IgD-negative memory B cell (primary cell): Measurements from ENCODE around the gene CAMK1G. TPM values are rescaled to one million over a fixed set of nuclear protein-coding genes. Genes with fewer than 3 reads are reported as not detected.

ENCODE experiments used
- H3K27ac Mint-ChIP-seq, 3 donors: one replicate each; pipeline ENCODE4 v1.8.0; 2020 to 2022; ENCODE audit warnings: mild to moderate bottlenecking in 3 of 3, mixed read lengths in 3 of 3, moderate library complexity in 1 of 3
- H3K27me3 Mint-ChIP-seq: one replicate; pipeline ENCODE4 v1.8.0; 2021; ENCODE audit warnings: mixed read lengths
- H3K36me3 Mint-ChIP-seq: one replicate; pipeline ENCODE4 v1.8.0; 2020; ENCODE audit warnings: mild to moderate bottlenecking, mixed read lengths
- H3K4me1 Mint-ChIP-seq, 3 donors: one replicate each; pipeline ENCODE4 v1.8.0; 2020 to 2022; ENCODE audit warnings: mixed read lengths in 3 of 3, mild to moderate bottlenecking in 1 of 3
- H3K4me3 Mint-ChIP-seq, 4 donors: one replicate each; pipeline ENCODE4 v1.8.0; 2020 to 2022; ENCODE audit warnings: mild to moderate bottlenecking in 4 of 4, mixed read lengths in 4 of 4, moderate library complexity in 3 of 4
- H3K9me3 Mint-ChIP-seq, 3 donors: one replicate each; pipeline ENCODE4 v1.8.0; 2020 to 2021; ENCODE audit warnings: mixed read lengths in 3 of 3, mild to moderate bottlenecking in 1 of 3
- polyA plus RNA-seq: library from polyadenylated mRNA; unstranded; fragments of 300-500 nt; fragmentation: Illumina TruSeq; gene quantifications from one replicate; pipeline ENCODE4 v1.2.3, GENCODE V29; 2021

CAMK1G gene
- polyA plus RNA-seq, 1 donor from 2014 or later = not detected

GRCh38 chr1:209648346-209648745, 64.8 kb downstream of the CAMK1G start:
- H3K9me3 Mint-ChIP-seq = no peaks in the 10 kb centered on the region
- H3K27me3 Mint-ChIP-seq = no peaks in the 10 kb centered on the region
- H3K36me3 Mint-ChIP-seq = no peaks in the 10 kb centered on the region
- no peak overlapping the region for H3K27ac Mint-ChIP-seq
- peaks cover 0 to 3% (median 2%) of the 10 kb centered on the region in 3 donors for H3K4me1 Mint-ChIP-seq
- H3K4me3 Mint-ChIP-seq = no peak overlapping the region

GRCh38 chr1:209648931-209649776, 65.6 kb downstream of the CAMK1G start:
- Mint-ChIP-seq H3K4me1 (peaks cover 0 to 3% (median 0%) of the 10 kb centered on the region in 3 donors), H3K36me3 (no peaks in the 10 kb centered on the region), H3K4me3 (no peak overlapping the region), H3K27ac (no peak overlapping the region), H3K9me3 (no peaks in the 10 kb centered on the region), H3K27me3 (no peaks in the 10 kb centered on the region)

GRCh38 chr1:209650454-209650853, 66.9 kb downstream of the CAMK1G start:
- Mint-ChIP-seq H3K36me3 (no peaks in the 10 kb centered on the region), H3K27ac (no peak overlapping the region), H3K27me3 (peaks cover under 1% of the 10 kb centered on the region), H3K4me1 (peaks cover 0 to 3% (median 0%) of the 10 kb centered on the region in 3 donors), H3K4me3 (no peak overlapping the region), H3K9me3 (peaks cover 0 to under 1% (median 0%) of the 10 kb centered on the region in 3 donors)

- H3K27ac Mint-ChIP-seq = no peak overlapping the region
- H3K27me3 Mint-ChIP-seq = peaks cover 2% of the 10 kb centered on the region
- H3K4me1 Mint-ChIP-seq = peaks cover 0 to 3% (median 0%) of the 10 kb centered on the region in 3 donors
- no peak overlapping the region for H3K4me3 Mint-ChIP-seq
- H3K36me3 Mint-ChIP-seq = peaks cover 1% of the 10 kb centered on the region
- H3K9me3 Mint-ChIP-seq = peaks cover 0 to 3% (median 0%) of the 10 kb centered on the region in 3 donors
These were observed 67.6 kb downstream of the CAMK1G start for GRCh38 chr1:209651138-209651587.

- H3K4me1 Mint-ChIP-seq = peaks cover 0 to 3% (median 0%) of the 10 kb centered on the region in 3 donors
- H3K4me3 Mint-ChIP-seq = no peak within 1 kb of the TSS
- H3K27me3 Mint-ChIP-seq = peaks cover 5% of the 10 kb centered on the region
- peaks cover 0 to 3% (median 0%) of the 10 kb centered on the region in 3 donors for H3K9me3 Mint-ChIP-seq
- peaks cover 1% of the 10 kb centered on the region for H3K36me3 Mint-ChIP-seq
- H3K27ac Mint-ChIP-seq = peak within 1 kb of the TSS in 1 of 3 donors; percentile 6
These were observed 68.7 kb downstream of the CAMK1G start, which contains the start of gene LAMB3 for GRCh38 chr1:209652121-209652735. Gene LAMB3, minus strand, starts transcription at chr1:209652425. Its CDS starts 1,481 bp downstream, at chr1:209650944.

GRCh38 chr1:209652873-209653401, 69.4 kb downstream of the CAMK1G start:
- Mint-ChIP-seq H3K27me3 (peaks cover 7% of the 10 kb centered on the region), H3K27ac (no peak overlapping the region), H3K4me3 (no peak overlapping the region), H3K4me1 (peaks cover 0 to 3% (median 0%) of the 10 kb centered on the region in 3 donors), H3K36me3 (peaks cover 1% of the 10 kb centered on the region), H3K9me3 (peaks cover 0 to 3% (median 0%) of the 10 kb centered on the region in 3 donors)

GRCh38 chr1:209653915-209654351, 70.4 kb downstream of the CAMK1G start:
- H3K9me3 Mint-ChIP-seq = peaks cover 0 to 3% (median 0%) of the 10 kb centered on the region in 3 donors
- peaks cover 0 to 3% (median 0%) of the 10 kb centered on the region in 3 donors for H3K4me1 Mint-ChIP-seq
- no peak overlapping the region for H3K4me3 Mint-ChIP-seq
- H3K27ac Mint-ChIP-seq = no peak overlapping the region
- H3K36me3 Mint-ChIP-seq = peaks cover 1% of the 10 kb centered on the region
- peaks cover 7% of the 10 kb centered on the region for H3K27me3 Mint-ChIP-seq

GRCh38 chr1:209655411-209656231, 72.1 kb downstream of the CAMK1G start:
- peaks cover 6 to 8% (median 7%) of the 10 kb centered on the region in 3 donors for H3K4me1 Mint-ChIP-seq
- no peak overlapping the region for H3K27ac Mint-ChIP-seq
- H3K4me3 Mint-ChIP-seq = no peak overlapping the region

GRCh38 chr1:209657140-209657879, 73.8 kb downstream of the CAMK1G start:
- peaks cover 7% of the 10 kb centered on the region for H3K27me3 Mint-ChIP-seq
- H3K27ac Mint-ChIP-seq = no peak overlapping the region

More at GRCh38 chr1:209655411-209656231, 72.1 kb downstream of the CAMK1G start:
- Mint-ChIP-seq H3K36me3 (peaks cover 1% of the 10 kb centered on the region), H3K9me3 (peaks cover 0 to 3% (median 0%) of the 10 kb centered on the region in 3 donors), H3K27me3 (peaks cover 7% of the 10 kb centered on the region)

GRCh38 chr1:209657918-209658317, 74.4 kb downstream of the CAMK1G start:
- H3K9me3 Mint-ChIP-seq = peaks cover 0 to 3% (median 0%) of the 10 kb centered on the region in 3 donors
- peaks cover 4 to 8% (median 6%) of the 10 kb centered on the region in 3 donors for H3K4me1 Mint-ChIP-seq
- H3K4me3 Mint-ChIP-seq = no peak overlapping the region
- H3K27me3 Mint-ChIP-seq = peaks cover 7% of the 10 kb centered on the region
- H3K27ac Mint-ChIP-seq = no peak overlapping the region
- H3K36me3 Mint-ChIP-seq = peaks cover 1% of the 10 kb centered on the region

More at GRCh38 chr1:209657140-209657879, 73.8 kb downstream of the CAMK1G start:
- Mint-ChIP-seq H3K9me3 (peaks cover 0 to 3% (median 0%) of the 10 kb centered on the region in 3 donors), H3K4me3 (no peak overlapping the region), H3K36me3 (peaks cover 1% of the 10 kb centered on the region), H3K4me1 (peaks cover 4 to 8% (median 6%) of the 10 kb centered on the region in 3 donors)

- Mint-ChIP-seq H3K27me3 (peaks cover 7% of the 10 kb centered on the region), H3K9me3 (peaks cover 0 to 3% (median 0%) of the 10 kb centered on the region in 3 donors), H3K4me3 (peak overlapping the region in 1 of 4 donors; percentile 14), H3K36me3 (peaks cover 1% of the 10 kb centered on the region), H3K4me1 (peaks cover 4 to 8% (median 6%) of the 10 kb centered on the region in 3 donors), H3K27ac (peak overlapping the region in 2 of 3 donors; percentile 11 to 36)
These were observed 76.4 kb downstream of the CAMK1G start for GRCh38 chr1:209659909-209660308.

- no peak overlapping the region for H3K4me3 Mint-ChIP-seq
- peaks cover 5% of the 10 kb centered on the region for H3K27me3 Mint-ChIP-seq
- no peaks in the 10 kb centered on the region for H3K9me3 Mint-ChIP-seq
- no peak overlapping the region for H3K27ac Mint-ChIP-seq
- H3K36me3 Mint-ChIP-seq = peaks cover 2% of the 10 kb centered on the region
- H3K4me1 Mint-ChIP-seq = peaks cover 4 to 8% (median 6%) of the 10 kb centered on the region in 3 donors
These were observed 77.6 kb downstream of the CAMK1G start for GRCh38 chr1:209661071-209661470.

- Mint-ChIP-seq H3K9me3 (no peaks in the 10 kb centered on the region), H3K27me3 (no peaks in the 10 kb centered on the region), H3K4me3 (no peak overlapping the region)
These were observed 79.4 kb downstream of the CAMK1G start for GRCh38 chr1:209662879-209663327.

More at GRCh38 chr1:209662879-209663327, 79.4 kb downstream of the CAMK1G start:
- H3K4me1 Mint-ChIP-seq = peaks cover 4 to 8% (median 6%) of the 10 kb centered on the region in 3 donors
- H3K36me3 Mint-ChIP-seq = peaks cover 2% of the 10 kb centered on the region
- H3K27ac Mint-ChIP-seq = no peak overlapping the region
